Neural cell (in vitro differentiated cells): ENCODE measurements around the gene PHF21B.

Experiments used
- CTCF ChIP-seq: fragments of 450-650 bp; IDR thresholded peaks from 2 replicates; pipeline ENCODE4 v1.5.1; 2014; ENCODE audit warnings: antibody characterized with exemption, mild to moderate bottlenecking, moderate library complexity; ENCODE audit not compliant: poor library complexity, severe bottlenecking
- EP300 ChIP-seq: fragments of 450-650 bp; conservative IDR thresholded peaks from 2 replicates; pipeline ENCODE4 v1.6.1; 2014; ENCODE audit warnings: antibody characterized with exemption, mild to moderate bottlenecking, moderate library complexity; ENCODE audit not compliant: poor library complexity, severe bottlenecking
- EZH2 ChIP-seq: fragments of 200-600, 300-800 bp; shearing (Covaris generic), sonication (generic); IDR thresholded peaks from 2 replicates; pipeline ENCODE4 v1.6.1; 2014; ENCODE audit warnings: antibody characterized with exemption, low read length, borderline replicate concordance, mild to moderate bottlenecking; ENCODE audit not compliant: insufficient read depth, poor library complexity, severe bottlenecking
- MXI1 ChIP-seq: fragments of 450-650 bp; conservative IDR thresholded peaks from 2 replicates; pipeline ENCODE4 v1.6.1; 2014; ENCODE audit warnings: antibody characterized with exemption, mild to moderate bottlenecking; ENCODE audit not compliant: poor library complexity, severe bottlenecking
- POLR2AphosphoS5 ChIP-seq: IDR thresholded peaks from 2 replicates; pipeline ENCODE4 v1.6.1; 2012
- SMC3 ChIP-seq: fragments of 450-650 bp; conservative IDR thresholded peaks from 2 replicates; pipeline ENCODE4 v1.6.1; 2014; ENCODE audit warnings: antibody characterized with exemption, mild to moderate bottlenecking, moderate library complexity; ENCODE audit not compliant: poor library complexity
- TAF1 ChIP-seq: IDR thresholded peaks from 2 replicates; pipeline ENCODE4 v1.6.1; 2012; ENCODE audit warnings: low read depth

GRCh38 chr22:44889255-44889878 is 120.4 kb downstream of the PHF21B start:
- TF ChIP-seq CTCF (peak; percentile 30), MXI1 (no peak), TAF1 (no peak), POLR2AphosphoS5 (no peak), EP300 (no peak), EZH2 (no peak), SMC3 (peak; percentile 25)
